ENCODE data around the gene CAV1.
"Not testable (repeated sequence)": the region's sequence is repeated elsewhere in the genome, so short reads cannot be mapped to it uniquely, and the experiment has no call there.

CAV1 gene

GRCh38 chr7:116584721-116585120 is 59.9 kb downstream of the CAV1 start:
- DNase-seq: no peak

- no peak for DNase-seq
Measured at GRCh38 chr7:116585392-116585791, 60.6 kb downstream of the CAV1 start.

GRCh38 chr7:116585967-116586366 is 61.1 kb downstream of the CAV1 start:
- no peak for DNase-seq

- DNase-seq: not testable (repeated sequence)
Measured at GRCh38 chr7:116587200-116587599, 62.4 kb downstream of the CAV1 start.

- no peak for DNase-seq
Measured at GRCh38 chr7:116588225-116588624, 63.4 kb downstream of the CAV1 start.

- DNase-seq: no peak
Measured at GRCh38 chr7:116588641-116589594, 64.1 kb downstream of the CAV1 start.

GRCh38 chr7:116591202-116592040 is 66.6 kb downstream of the CAV1 start:
- DNase-seq: no peak

- no peak for DNase-seq
Measured at GRCh38 chr7:116592041-116592355, 67.2 kb downstream of the CAV1 start.

GRCh38 chr7:116592445-116592844 is 67.6 kb downstream of the CAV1 start:
- no peak for DNase-seq

GRCh38 chr7:116593359-116594075 is 68.7 kb downstream of the CAV1 start:
- DNase-seq: no peak

- no peak for DNase-seq
Measured at GRCh38 chr7:116595063-116595462, 70.2 kb downstream of the CAV1 start.

- no peak for DNase-seq
Measured at GRCh38 chr7:116597384-116597783, 72.5 kb downstream of the CAV1 start.

- no peak for DNase-seq
Measured at GRCh38 chr7:116598278-116598677, 73.4 kb downstream of the CAV1 start.

- no peak for DNase-seq
Measured at GRCh38 chr7:116598861-116599260, 74.0 kb downstream of the CAV1 start.

GRCh38 chr7:116601426-116601825 is 76.6 kb downstream of the CAV1 start:
- DNase-seq: no peak

GRCh38 chr7:116607299-116607698 is 82.5 kb downstream of the CAV1 start:
- DNase-seq: no peak

GRCh38 chr7:116610210-116610609 is 85.4 kb downstream of the CAV1 start:
- DNase-seq: no peak

- DNase-seq: no peak
Measured at GRCh38 chr7:116610721-116611120, 85.9 kb downstream of the CAV1 start.

Measured in DMS153 (cell line).